OCI-LY1 (cell line): ENCODE measurements around the gene PAPPA.

Source experiments
- H2AFZ ChIP-seq: fragments of 200-600 bp; sonication (generic), shearing (Covaris generic); 2 replicates; pipeline ENCODE4 v1.6.0; 2014; ENCODE audit warnings: antibody characterized with exemption, mild to moderate bottlenecking, low read length
- H3F3A ChIP-seq: fragments of 200-600 bp; sonication (generic), shearing (Covaris generic); 2 replicates; pipeline ENCODE4 v1.6.0; 2014; ENCODE audit warnings: mild to moderate bottlenecking, antibody characterized with exemption, low read length, moderate library complexity; ENCODE audit not compliant: insufficient read depth
- H3K27ac ChIP-seq: fragments of 200-600 bp; sonication (generic); 2 replicates; pipeline ENCODE4 v1.5.1; 2014; ENCODE audit warnings: low read length, mixed run types, mild to moderate bottlenecking, low read depth; ENCODE audit not compliant: poor library complexity, severe bottlenecking
- H3K27me3 ChIP-seq: fragments of 200-600 bp; sonication (generic); 2 replicates; pipeline ENCODE4 v1.6.0; 2014; ENCODE audit warnings: antibody characterized with exemption, mild to moderate bottlenecking, low read length, moderate library complexity; ENCODE audit not compliant: insufficient read depth
- H3K36me3 ChIP-seq: fragments of 200-600 bp; sonication (generic); 2 replicates; pipeline ENCODE4 v1.6.1; 2014; ENCODE audit warnings: mild to moderate bottlenecking, antibody characterized with exemption, low read length, moderate library complexity, mixed read lengths; ENCODE audit not compliant: insufficient read depth
- H3K4me1 ChIP-seq: fragments of 200-600 bp; sonication (generic); 2 replicates; pipeline ENCODE4 v1.5.1; 2014; ENCODE audit warnings: mild to moderate bottlenecking, low read length, moderate library complexity; ENCODE audit not compliant: insufficient read depth, severe bottlenecking
- H3K4me2 ChIP-seq: fragments of 200-600 bp; sonication (generic), shearing (Covaris generic); 2 replicates; pipeline ENCODE4 v1.6.1; 2014; ENCODE audit warnings: low read length
- H3K4me3 ChIP-seq: fragments of 200-600 bp; sonication (generic); 2 replicates; pipeline ENCODE4 v1.5.1; 2014; ENCODE audit warnings: low read length, low read depth, mild to moderate bottlenecking, mixed read lengths; ENCODE audit not compliant: poor library complexity, severe bottlenecking
- H3K79me2 ChIP-seq: fragments of 200-600 bp; shearing (Covaris generic); 2 replicates; pipeline ENCODE4 v1.6.1; 2016; ENCODE audit warnings: mixed run types, low read length, mixed read lengths; ENCODE audit not compliant: insufficient read depth
- H3K9ac ChIP-seq: fragments of 200-600 bp; sonication (generic), shearing (Covaris generic); 2 replicates; pipeline ENCODE4 v1.6.1; 2014; ENCODE audit warnings: mild to moderate bottlenecking, low read length, mixed read lengths
- H3K9me2 ChIP-seq: fragments of 200-600 bp; sonication (generic), shearing (Covaris generic); 2 replicates; pipeline ENCODE4 v1.6.1; 2014; ENCODE audit warnings: low read depth, mild to moderate bottlenecking, low read length, mixed read lengths
- H3K9me3 ChIP-seq: fragments of 200-600 bp; shearing (Covaris generic); 2 replicates; pipeline ENCODE4 v1.6.1; 2014; ENCODE audit warnings: low read length, mixed read lengths
- H4K20me1 ChIP-seq: fragments of 200-600 bp; sonication (generic), shearing (Covaris generic); 2 replicates; pipeline ENCODE4 v1.6.0; 2016; ENCODE audit warnings: mild to moderate bottlenecking, low read length; ENCODE audit not compliant: insufficient read depth
- EZH2 ChIP-seq: fragments of 200-600 bp; sonication (generic), shearing (Covaris generic); IDR thresholded peaks from 2 replicates; pipeline ENCODE4 v1.8.0; 2017; ENCODE audit warnings: borderline replicate concordance, mixed run types, mild to moderate bottlenecking, antibody characterized with exemption, low read length, moderate library complexity, mixed read lengths
- TF ChIP-seq, protein P1 (sequence below): fragments of 200-600 bp; sonication (generic), shearing (Covaris generic); IDR thresholded peaks from 2 replicates; pipeline ENCODE4 v1.5.1; 2017; ENCODE audit warnings: mild to moderate bottlenecking, antibody characterized with exemption, low read length, moderate library complexity, mixed read lengths

Gene PAPPA

DNA sequence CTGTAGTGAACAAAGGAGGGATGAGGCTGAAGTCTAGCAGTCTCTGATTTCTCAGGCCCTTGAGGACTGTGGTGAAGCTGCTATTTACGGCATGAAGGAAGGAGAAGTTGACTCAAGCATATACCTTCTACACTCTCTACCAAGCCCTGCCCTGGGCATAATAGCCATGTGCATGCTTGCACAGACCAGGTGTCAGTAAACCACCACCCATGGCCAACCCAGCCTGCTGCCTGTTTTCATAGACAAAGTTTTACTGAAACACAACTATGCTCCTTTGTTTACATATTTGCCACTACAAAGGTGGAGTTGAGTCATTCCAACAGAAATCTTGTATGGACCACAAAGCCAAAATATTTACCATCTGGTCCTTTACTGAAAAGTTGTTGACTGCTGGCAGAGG lies 126.9 kb downstream of the PAPPA start:
- no peaks in the 10 kb centered on the region for H3K79me2 ChIP-seq
- H3K4me1 ChIP-seq: no peaks in the 10 kb centered on the region
- H3K9me3 ChIP-seq: no peaks in the 10 kb centered on the region
- H3K4me2 ChIP-seq: no peak overlapping the region
- H3K27ac ChIP-seq: no peak overlapping the region
- H3F3A ChIP-seq: no peaks in the 10 kb centered on the region
- no peaks in the 10 kb centered on the region for H3K27me3 ChIP-seq
- no peak overlapping the region for H3K9ac ChIP-seq
- no peaks in the 10 kb centered on the region for H4K20me1 ChIP-seq
- no peaks in the 10 kb centered on the region for H3K36me3 ChIP-seq
- no peak overlapping the region for H2AFZ ChIP-seq
- no peaks in the 10 kb centered on the region for H3K9me2 ChIP-seq
- TF ChIP-seq, protein P1, sequence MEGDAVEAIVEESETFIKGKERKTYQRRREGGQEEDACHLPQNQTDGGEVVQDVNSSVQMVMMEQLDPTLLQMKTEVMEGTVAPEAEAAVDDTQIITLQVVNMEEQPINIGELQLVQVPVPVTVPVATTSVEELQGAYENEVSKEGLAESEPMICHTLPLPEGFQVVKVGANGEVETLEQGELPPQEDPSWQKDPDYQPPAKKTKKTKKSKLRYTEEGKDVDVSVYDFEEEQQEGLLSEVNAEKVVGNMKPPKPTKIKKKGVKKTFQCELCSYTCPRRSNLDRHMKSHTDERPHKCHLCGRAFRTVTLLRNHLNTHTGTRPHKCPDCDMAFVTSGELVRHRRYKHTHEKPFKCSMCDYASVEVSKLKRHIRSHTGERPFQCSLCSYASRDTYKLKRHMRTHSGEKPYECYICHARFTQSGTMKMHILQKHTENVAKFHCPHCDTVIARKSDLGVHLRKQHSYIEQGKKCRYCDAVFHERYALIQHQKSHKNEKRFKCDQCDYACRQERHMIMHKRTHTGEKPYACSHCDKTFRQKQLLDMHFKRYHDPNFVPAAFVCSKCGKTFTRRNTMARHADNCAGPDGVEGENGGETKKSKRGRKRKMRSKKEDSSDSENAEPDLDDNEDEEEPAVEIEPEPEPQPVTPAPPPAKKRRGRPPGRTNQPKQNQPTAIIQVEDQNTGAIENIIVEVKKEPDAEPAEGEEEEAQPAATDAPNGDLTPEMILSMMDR: no peak
- no peak for TF ChIP-seq EZH2
- no peak overlapping the region for H3K4me3 ChIP-seq

DNA sequence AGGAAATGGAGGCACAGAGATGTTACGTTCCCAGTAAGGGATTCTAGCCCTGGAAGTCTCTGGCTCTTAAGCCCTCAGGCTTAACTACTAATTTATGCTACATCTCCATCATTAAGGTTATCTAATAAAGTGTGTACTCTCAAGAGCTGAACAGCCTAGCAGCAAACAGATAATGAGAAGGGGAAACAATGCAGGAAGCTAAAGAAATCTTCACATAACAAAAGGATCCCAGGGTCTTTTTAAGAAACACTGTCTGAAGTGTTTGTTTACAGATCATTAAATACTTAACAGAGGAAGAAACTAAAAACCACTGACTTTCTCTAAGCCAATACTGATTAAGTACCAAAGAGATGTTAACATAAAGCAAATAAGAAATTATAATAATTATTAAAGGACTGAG lies 129.0 kb downstream of the PAPPA start:
- no peak overlapping the region for H2AFZ ChIP-seq
- no peaks in the 10 kb centered on the region for H4K20me1 ChIP-seq
- H3K4me1 ChIP-seq: no peaks in the 10 kb centered on the region
- no peaks in the 10 kb centered on the region for H3K9me3 ChIP-seq
- no peak overlapping the region for H3K27ac ChIP-seq
- H3K9ac ChIP-seq: no peak overlapping the region
- no peaks in the 10 kb centered on the region for H3F3A ChIP-seq
- no peaks in the 10 kb centered on the region for H3K36me3 ChIP-seq
- TF ChIP-seq, protein P1: no peak
- TF ChIP-seq EZH2: no peak
- no peaks in the 10 kb centered on the region for H3K27me3 ChIP-seq
- H3K4me2 ChIP-seq: no peak overlapping the region
- H3K9me2 ChIP-seq: no peaks in the 10 kb centered on the region
- H3K4me3 ChIP-seq: no peak overlapping the region
- H3K79me2 ChIP-seq: no peaks in the 10 kb centered on the region

DNA sequence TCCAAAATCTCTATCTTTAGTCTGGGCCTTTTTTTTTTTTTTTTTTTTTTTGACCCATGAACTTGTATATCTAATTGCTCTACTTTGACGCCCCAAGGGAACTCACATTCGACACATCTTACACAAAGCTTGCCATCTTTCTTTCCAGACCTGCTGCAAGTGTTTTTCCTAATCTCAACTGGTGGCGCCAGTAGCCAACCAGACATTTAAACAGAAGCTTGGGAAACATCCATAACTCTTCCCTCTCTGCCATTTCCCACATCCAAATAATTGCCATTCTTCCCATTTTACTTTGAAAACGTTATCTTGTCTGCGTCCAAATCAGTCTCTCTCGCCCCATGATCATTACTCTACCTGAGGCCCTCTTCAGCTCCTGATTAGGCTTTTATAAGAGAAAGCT lies 130.9 kb downstream of the PAPPA start:
- Histone ChIP-seq H3F3A (no peaks in the 10 kb centered on the region), H3K4me1 (no peaks in the 10 kb centered on the region), H4K20me1 (no peaks in the 10 kb centered on the region), H3K4me2 (no peak overlapping the region), H3K27ac (no peak overlapping the region), H3K9me2 (no peaks in the 10 kb centered on the region), H3K4me3 (no peak overlapping the region), H2AFZ (no peak overlapping the region), H3K9ac (no peak overlapping the region), H3K9me3 (no peaks in the 10 kb centered on the region), H3K79me2 (no peaks in the 10 kb centered on the region), H3K27me3 (no peaks in the 10 kb centered on the region), H3K36me3 (no peaks in the 10 kb centered on the region)
- TF ChIP-seq EZH2: no peak
- TF ChIP-seq, protein P1: no peak
